Jurkat, Clone E6-1 (cell line): Measurements from ENCODE around the gene TLCD4. TPM values are rescaled to one million over a fixed set of nuclear protein-coding genes. Genes with fewer than 3 reads are reported as not detected.
"Not testable (repeated sequence)": the region's sequence is repeated elsewhere in the genome, so short reads cannot be mapped to it uniquely, and the experiment has no call there.

ENCODE experiments used
- DNase-seq: peaks from one replicate; pipeline ENCODE4 v3.0.0-alpha.2; 2011; ENCODE audit warnings: low read depth, low spot score
- H3K4me3 ChIP-seq: 2 replicates; pipeline ENCODE4 v1.5.1; 2011; ENCODE audit warnings: mild to moderate bottlenecking, low read length, control low read depth, moderate library complexity
- polyA plus RNA-seq: library from polyadenylated mRNA; unstranded; fragments of >200 nt; gene quantifications from one replicate; pipeline ENCODE4 v1.2.1, GENCODE V29; 2012; ENCODE audit warnings: missing spikeins; ENCODE audit not compliant: insufficient read length, insufficient read depth

Gene TLCD4, protein sequence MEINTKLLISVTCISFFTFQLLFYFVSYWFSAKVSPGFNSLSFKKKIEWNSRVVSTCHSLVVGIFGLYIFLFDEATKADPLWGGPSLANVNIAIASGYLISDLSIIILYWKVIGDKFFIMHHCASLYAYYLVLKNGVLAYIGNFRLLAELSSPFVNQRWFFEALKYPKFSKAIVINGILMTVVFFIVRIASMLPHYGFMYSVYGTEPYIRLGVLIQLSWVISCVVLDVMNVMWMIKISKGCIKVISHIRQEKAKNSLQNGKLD
- polyA plus RNA-seq = not detected

DNA sequence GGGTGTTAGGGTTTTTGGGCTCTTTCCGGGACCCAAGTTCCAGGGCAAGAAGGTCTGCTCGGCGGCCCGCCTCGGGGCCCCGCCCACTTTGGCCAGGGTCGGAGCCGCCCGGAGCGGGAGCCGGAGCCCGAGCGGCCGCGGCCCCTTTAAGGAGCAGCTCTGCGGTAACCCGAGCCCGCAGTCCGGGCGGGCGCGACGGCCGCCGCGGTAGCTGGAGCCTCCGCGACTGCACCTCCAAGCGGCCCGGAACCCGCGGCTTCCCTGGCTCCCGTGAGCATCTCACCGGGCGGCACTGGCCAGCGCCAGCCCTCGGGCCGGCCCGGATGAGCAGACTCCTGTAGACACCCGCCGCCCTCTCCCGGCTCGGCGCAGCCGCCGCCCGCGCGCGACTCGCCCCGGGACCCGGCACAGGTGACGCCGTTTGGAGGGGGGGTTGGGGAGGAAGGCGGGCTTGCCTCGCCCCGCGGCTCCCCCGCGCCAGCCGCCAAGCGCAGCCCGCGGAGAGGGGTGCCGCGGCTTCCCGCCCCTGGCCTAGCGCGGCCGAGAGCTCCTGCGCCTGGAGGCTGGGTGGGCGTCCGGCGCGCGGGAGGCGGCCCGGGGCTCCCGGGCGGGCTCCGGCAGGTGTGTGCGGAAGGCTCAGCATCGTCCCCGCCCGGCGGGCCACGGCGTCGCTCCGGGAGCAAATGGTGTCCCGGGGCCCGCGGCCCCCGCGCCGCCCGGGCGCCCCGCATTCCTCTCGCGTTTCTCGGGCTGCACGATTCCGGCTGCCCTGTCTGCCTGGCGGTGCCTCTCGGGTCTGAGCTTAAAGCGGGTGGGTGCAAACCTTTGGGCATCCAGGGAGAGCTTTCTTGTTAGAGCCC, at the start of gene TLCD4:
TLCD4 (plus strand) TSS at position 149 of the 860 bp plus-strand sequence. CDS start 26,547 bp downstream, outside the sequence.
- no peak for DNase-seq
- peak within 1 kb of the TSS; percentile 48 for H3K4me3 ChIP-seq

DNA sequence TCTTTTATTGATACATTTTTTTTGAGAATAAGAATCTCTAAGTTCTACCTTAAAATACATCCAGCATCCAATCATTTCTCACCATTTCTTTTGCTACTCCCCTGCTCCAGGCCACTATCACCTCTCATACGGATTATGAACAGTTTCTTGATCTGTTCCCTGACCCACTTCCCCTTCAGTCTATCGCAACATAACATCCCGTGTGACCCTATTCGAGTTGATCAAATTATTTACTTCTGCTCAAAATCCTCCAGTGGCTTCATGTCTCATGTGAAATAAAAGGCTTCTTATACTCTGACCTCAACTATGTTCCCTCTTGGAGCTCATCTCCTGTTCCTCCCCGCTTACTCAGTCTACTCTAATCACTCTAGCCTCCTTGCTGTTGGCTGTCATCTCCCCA, 49.6 kb upstream of the TLCD4 start:
- DNase-seq = no peak
- no peak overlapping the region for H3K4me3 ChIP-seq

- H3K4me3 ChIP-seq = no peak overlapping the region
- no peak for DNase-seq
Observed at GRCh38 chr1:95068956-95069709, 48.0 kb upstream of the TLCD4 start.

- DNase-seq = no peak
- no peak overlapping the region for H3K4me3 ChIP-seq
Observed at GRCh38 chr1:95069710-95070093, 47.5 kb upstream of the TLCD4 start.

DNA sequence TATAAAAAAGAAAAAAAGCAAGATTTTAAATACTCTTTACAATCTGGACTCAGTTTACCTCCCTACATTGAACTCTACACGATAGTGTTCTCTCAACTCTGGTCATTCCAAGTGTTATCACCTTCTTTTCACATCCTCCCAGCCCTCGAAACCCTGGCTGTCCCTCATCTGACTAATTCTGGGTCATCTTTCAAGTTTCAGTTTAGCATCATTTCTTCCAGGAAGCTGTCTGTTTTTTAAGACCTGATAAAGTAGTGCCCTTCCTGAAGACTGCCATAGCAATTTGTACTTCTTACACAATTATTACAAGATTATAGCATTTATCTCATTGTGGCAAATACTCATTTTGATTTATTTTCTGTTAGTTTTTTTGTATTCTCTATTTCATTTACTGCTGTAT, 45.6 kb upstream of the TLCD4 start:
- H3K4me3 ChIP-seq = peak overlapping the region; percentile 81
- DNase-seq = no peak

DNA sequence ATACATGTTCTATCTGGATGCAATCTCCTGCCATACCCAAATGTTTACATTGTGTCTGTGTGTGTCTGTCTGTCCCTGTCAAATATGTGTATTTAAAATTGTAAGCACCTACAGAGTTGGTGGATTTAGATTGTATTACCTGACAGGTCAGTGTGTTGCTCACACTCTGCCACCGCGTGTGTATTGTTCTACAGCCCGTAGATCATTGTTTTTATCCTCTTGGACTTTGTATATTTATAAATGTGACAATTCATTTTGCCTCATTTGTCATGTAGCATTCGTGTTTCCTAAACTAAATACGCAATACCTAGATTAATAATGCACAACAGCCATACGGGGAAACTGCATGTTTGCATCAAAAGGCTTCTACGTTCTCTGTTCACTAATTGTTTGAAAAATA, 45.0 kb upstream of the TLCD4 start:
- peak overlapping the region; percentile 81 for H3K4me3 ChIP-seq
- DNase-seq = no peak

GRCh38 chr1:95072532-95073419, 44.4 kb upstream of the TLCD4 start, which contains the start of gene ALG14:
Gene ALG14 (minus strand): TSS chr1:95072951. CDS start chr1:95072898, 53 bp downstream.
- DNase-seq = peak; percentile 92

DNA sequence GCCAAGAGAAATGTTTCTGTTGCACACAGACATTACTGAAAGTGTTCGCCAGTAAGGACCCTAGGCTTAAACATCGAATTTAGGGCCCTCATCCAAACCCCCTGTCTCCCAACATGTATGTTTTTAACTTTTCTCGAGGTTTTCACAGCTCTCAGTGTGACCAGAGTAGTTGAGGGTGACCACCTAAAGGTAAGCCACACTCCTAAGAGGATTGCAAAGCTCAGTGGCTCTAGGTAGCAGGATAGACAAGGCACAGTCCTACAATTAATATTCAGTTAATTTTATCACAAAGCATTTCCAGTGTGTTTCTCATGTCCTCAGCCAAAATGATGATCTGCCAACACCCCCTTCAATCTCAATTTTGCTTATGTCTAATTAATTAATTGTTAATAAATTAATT, 43.7 kb upstream of the TLCD4 start:
- DNase-seq = no peak

More at GRCh38 chr1:95072532-95073419, 44.4 kb upstream of the TLCD4 start, which contains the start of gene ALG14:
- peak within 1 kb of the TSS; percentile 81 for H3K4me3 ChIP-seq

DNA sequence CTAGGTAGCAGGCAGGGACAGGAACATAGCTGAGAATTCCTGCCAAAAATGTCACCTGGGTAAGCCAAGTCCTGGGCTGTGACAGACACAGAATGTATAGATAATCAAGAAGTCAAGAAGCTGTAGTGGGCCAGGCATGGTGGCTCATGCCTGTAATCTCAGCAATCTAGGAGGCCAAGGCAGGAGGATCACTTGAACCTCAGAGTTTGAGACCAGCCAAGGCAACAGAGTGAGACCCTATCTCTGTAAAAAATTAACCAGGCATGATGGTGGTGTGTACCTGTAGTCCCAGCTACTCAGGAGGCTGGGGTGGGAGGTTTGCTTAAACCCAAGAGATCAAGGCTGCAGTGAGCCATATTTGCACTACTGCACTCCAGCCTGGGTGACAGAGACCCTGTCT, 41.1 kb upstream of the TLCD4 start:
- no peak overlapping the region for H3K4me3 ChIP-seq
- DNase-seq = no peak

More for the DNA sequence above, 43.7 kb upstream of the TLCD4 start:
- peak overlapping the region; percentile 81 for H3K4me3 ChIP-seq

DNA sequence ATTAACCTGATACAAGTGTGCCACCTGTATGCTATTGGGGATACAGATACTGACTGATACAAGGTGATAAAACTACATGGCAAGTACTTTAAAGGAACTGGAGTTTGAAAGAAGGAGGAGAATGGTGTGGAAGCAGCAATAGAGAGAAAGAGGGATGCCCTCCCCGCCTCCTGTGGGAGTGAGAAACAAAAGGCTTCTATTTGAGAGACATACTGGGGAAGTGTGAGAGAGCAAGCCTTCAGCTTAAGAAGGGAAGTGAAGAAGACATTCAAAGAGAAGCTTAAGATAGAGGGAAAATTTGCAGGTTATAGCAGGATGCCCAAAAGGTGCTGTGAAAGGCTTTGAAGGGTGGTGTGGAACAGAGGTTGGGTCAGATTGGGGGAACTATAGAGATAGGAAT, 36.7 kb upstream of the TLCD4 start:
- no peak overlapping the region for H3K4me3 ChIP-seq
- DNase-seq = no peak

GRCh38 chr1:95080879-95081278, 36.3 kb upstream of the TLCD4 start:
- DNase-seq = no peak
- H3K4me3 ChIP-seq = no peak overlapping the region

GRCh38 chr1:95084317-95085176, 32.6 kb upstream of the TLCD4 start:
- DNase-seq = peak; percentile 36
- H3K4me3 ChIP-seq = no peak overlapping the region

GRCh38 chr1:95085376-95085775, 31.8 kb upstream of the TLCD4 start:
- no peak overlapping the region for H3K4me3 ChIP-seq
- DNase-seq = no peak

DNA sequence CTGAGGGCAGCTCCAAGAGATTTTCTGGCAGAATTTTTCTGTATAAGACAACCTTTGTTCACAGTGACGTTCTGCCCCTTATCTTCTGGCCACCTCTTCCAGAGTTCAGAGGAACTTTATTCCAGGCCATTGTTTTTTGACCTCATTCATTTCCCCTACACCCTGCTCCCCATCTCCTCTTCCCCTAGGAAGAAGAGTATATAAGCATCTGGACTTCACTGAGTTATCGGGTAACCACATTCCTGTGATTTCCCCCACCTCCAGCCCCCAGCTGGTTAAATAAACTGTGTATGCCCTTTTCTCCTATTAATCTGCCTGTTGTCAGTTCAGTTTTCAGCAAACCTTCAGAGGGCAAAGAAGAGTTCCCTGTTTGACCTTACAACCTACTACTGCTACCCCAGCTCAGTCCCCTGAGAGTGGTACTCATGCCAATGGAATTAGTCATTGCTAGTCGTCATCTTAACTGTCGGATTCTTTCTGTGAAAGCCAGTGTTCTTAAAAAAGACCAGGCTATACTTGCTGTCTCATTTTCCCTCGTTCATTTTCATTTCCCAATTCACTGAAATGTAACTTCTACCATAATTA, 30.1 kb upstream of the TLCD4 start:
- H3K4me3 ChIP-seq = no peak overlapping the region
- DNase-seq = no peak

DNA sequence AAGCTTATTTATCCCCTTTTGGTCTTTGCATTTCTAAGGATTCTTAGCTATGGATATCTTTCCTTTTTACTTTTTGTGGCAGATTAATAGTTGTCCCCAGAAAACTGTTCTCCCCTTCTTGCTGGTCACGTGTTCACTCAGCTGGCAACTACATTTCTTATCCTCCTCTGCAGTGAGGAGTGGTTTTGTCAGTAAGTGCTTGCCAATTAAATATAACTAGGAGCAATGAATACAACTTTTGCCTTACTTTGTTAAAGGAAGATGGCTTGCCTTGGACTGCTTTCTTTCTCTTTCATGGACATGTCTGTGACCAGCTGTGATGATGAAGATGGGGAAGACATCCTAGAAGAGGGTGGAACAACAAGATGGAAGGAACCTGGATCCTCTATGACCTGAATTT, 28.9 kb upstream of the TLCD4 start:
- H3K4me3 ChIP-seq = no peak overlapping the region
- no peak for DNase-seq

DNA sequence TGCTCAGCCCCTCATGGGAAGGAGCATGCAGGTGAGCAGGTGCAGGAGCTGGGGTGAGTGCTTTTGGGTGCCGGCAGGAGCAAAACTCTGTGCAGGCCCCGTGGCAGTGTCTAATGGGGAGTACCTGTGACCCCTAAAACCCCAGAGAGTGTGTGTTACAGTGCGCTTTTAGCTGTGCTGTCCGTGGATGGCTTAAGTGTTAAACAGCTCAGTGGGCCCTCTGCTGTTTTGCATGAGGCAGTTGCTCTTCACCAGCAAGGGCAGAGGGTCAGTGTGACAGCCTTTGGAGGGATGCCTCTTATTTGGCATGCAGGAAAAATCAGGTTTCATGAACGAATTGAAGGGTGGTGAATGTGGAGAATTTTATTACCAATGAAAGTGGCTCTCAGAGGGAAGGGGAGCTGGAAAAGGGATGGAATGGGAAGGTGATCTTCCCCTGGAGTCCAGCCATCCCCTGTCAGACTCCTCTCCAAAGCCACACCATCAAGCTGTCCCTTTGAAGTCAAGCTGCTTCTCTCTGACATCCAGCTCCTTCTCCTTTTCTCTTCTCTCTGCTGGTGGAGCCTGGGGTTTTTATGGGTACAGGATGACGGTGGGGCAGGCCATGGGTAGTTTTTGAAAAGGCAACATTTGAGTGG, 27.4 kb upstream of the TLCD4 start:
- no peak overlapping the region for H3K4me3 ChIP-seq

DNA sequence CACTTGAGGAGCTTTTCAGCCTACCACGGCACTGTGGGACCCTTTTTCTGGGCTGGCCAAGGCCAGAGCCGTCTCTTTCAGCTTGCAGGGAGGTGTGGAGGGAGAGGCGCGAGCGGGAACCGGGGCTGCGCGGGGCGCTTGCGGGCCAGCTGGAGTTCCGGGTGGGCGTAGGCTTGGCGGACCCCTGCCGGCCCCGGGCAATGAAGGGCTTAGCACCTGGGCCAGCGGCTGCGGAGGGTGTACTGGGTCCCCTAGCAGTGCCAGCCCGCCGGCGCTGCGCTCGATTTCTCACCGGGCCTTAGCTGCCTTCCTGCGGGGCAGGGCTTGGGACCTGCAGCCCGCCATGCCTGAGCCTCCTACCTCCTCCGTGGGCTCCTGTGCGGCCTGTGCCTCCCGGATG, 25.9 kb upstream of the TLCD4 start:
- H3K4me3 ChIP-seq, DNase-seq: not testable (repeated sequence)

More for the DNA sequence above, 27.4 kb upstream of the TLCD4 start:
- DNase-seq = no peak
